GM12891 (cell line): ENCODE data around the gene SYTL1.

Experiments
- DNase-seq: peaks from one replicate; pipeline ENCODE4 v3.0.0; 2011; ENCODE audit warnings: low spot score; ENCODE audit not compliant: insufficient read length
- FAIRE-seq: peaks from 2 replicates; lab custom pipeline; 2011; peaks lifted over from hg19 to GRCh38; lab: Jason Lieb, UNC
- PAX5 ChIP-seq: IDR thresholded peaks from 2 replicates; pipeline ENCODE4 v1.6.1; 2011; ENCODE audit warnings: low read length, moderate library complexity, mild to moderate bottlenecking; ENCODE audit not compliant: insufficient read depth, severe bottlenecking
- POLR2A ChIP-seq: IDR thresholded peaks from 2 replicates; pipeline ENCODE4 v1.6.1; 2011; ENCODE audit warnings: low read depth, low read length, control low read depth
- POLR2AphosphoS5 ChIP-seq: IDR thresholded peaks from 2 replicates; pipeline ENCODE4 v1.6.1; 2011; ENCODE audit warnings: low read depth, low read length, control low read depth
- POU2F2 ChIP-seq: IDR thresholded peaks from 2 replicates; pipeline ENCODE4 v1.6.1; 2011; ENCODE audit warnings: low read depth, mild to moderate bottlenecking, control low read depth, low read length, moderate library complexity
- SPI1 ChIP-seq: IDR thresholded peaks from 2 replicates; pipeline ENCODE4 v1.6.1; 2011; ENCODE audit warnings: low read depth, low read length, control low read depth
- TAF1 ChIP-seq: IDR thresholded peaks from 2 replicates; pipeline ENCODE4 v1.6.1; 2011; ENCODE audit warnings: low read depth, low read length, control low read depth

Gene SYTL1

GRCh38 chr1:27300341-27301051, 41.3 kb upstream of the SYTL1 start:
- no peak for TF ChIP-seq PAX5
- no peak for TF ChIP-seq POLR2AphosphoS5
- TF ChIP-seq SPI1 = peak; percentile 53
- peak; percentile 97 for FAIRE-seq
- peak; percentile 86 for DNase-seq

GRCh38 chr1:27301052-27301422, 40.8 kb upstream of the SYTL1 start:
- no peak for FAIRE-seq
- TF ChIP-seq TAF1 (no peak), PAX5 (no peak), POLR2AphosphoS5 (no peak), POLR2A (no peak), POU2F2 (no peak), SPI1 (no peak)

GRCh38 chr1:27301582-27302199, 40.1 kb upstream of the SYTL1 start:
- no peak for TF ChIP-seq POU2F2
- no peak for TF ChIP-seq PAX5
- TF ChIP-seq POLR2A = no peak
- no peak for TF ChIP-seq POLR2AphosphoS5
- TF ChIP-seq SPI1 = no peak
- no peak for TF ChIP-seq TAF1
- FAIRE-seq (peak; percentile 83), DNase-seq (no peak)

More at GRCh38 chr1:27301052-27301422, 40.8 kb upstream of the SYTL1 start:
- DNase-seq = no peak

- no peak for DNase-seq
- TF ChIP-seq POLR2A = no peak
- no peak for TF ChIP-seq POLR2AphosphoS5
- TF ChIP-seq POU2F2 = no peak
- no peak for TF ChIP-seq PAX5
- TF ChIP-seq TAF1 = no peak
- peak; percentile 56; the same call in 1 of the 2 replicates for TF ChIP-seq SPI1
- no peak for FAIRE-seq
These were observed 39.2 kb upstream of the SYTL1 start for GRCh38 chr1:27302612-27303011.

GRCh38 chr1:27303509-27303908, 38.3 kb upstream of the SYTL1 start:
- TF ChIP-seq POU2F2 = no peak
- no peak for TF ChIP-seq SPI1
- no peak for TF ChIP-seq PAX5
- no peak for TF ChIP-seq TAF1
- FAIRE-seq (no peak), DNase-seq (no peak)

GRCh38 chr1:27306071-27306470, 35.8 kb upstream of the SYTL1 start:
- no peak for DNase-seq
- no peak for FAIRE-seq
- no peak for TF ChIP-seq SPI1
- TF ChIP-seq POLR2A = no peak
- no peak for TF ChIP-seq PAX5
- no peak for TF ChIP-seq POLR2AphosphoS5
- no peak for TF ChIP-seq TAF1
- TF ChIP-seq POU2F2 = no peak

GRCh38 chr1:27306892-27307761, 34.7 kb upstream of the SYTL1 start:
- TF ChIP-seq TAF1 = no peak
- no peak for TF ChIP-seq SPI1
- no peak for TF ChIP-seq PAX5
- FAIRE-seq (no peak), DNase-seq (no peak)

GRCh38 chr1:27307874-27308598, 33.8 kb upstream of the SYTL1 start:
- TF ChIP-seq POU2F2 = no peak
- TF ChIP-seq SPI1 = no peak
- TF ChIP-seq PAX5 = no peak
- no peak for TF ChIP-seq POLR2A
- TF ChIP-seq POLR2AphosphoS5 = no peak
- TF ChIP-seq TAF1 = no peak
- FAIRE-seq (no peak), DNase-seq (no peak)

GRCh38 chr1:27314169-27314568, 27.7 kb upstream of the SYTL1 start:
- TF ChIP-seq SPI1 (no peak), POLR2A (no peak), POLR2AphosphoS5 (no peak), POU2F2 (no peak), PAX5 (no peak), TAF1 (no peak)
- no peak for FAIRE-seq
- no peak for DNase-seq
